DND-41 (cell line): Measurements from ENCODE around the gene TFEB.

ENCODE experiments used
- ATAC-seq: fragments of 200-7000 bp; cut with Tn5 transposase; 3 replicates; pipeline ENCODE4 v1.9.1; 2021; ENCODE audit warnings: low read depth; ENCODE audit not compliant: insufficient read depth
- DNase-seq: peaks from one replicate; pipeline ENCODE4 v3.0.0-alpha.2; 2020
- H2AFZ ChIP-seq: 2 replicates; pipeline ENCODE4 v1.6.0; 2012; ENCODE audit warnings: low read depth, low read length
- H3K27ac ChIP-seq: 2 replicates; pipeline ENCODE4 v1.5.1; 2012; ENCODE audit warnings: low read length, inconsistent platforms
- H3K27me3 ChIP-seq: fragments of 200-600 bp; sonication (generic); 2 replicates; pipeline ENCODE4 v1.6.0; 2012; ENCODE audit warnings: low read length, mild to moderate bottlenecking, inconsistent platforms; ENCODE audit not compliant: insufficient read depth, poor library complexity
- H3K36me3 ChIP-seq: 2 replicates; pipeline ENCODE4 v1.5.1; 2012; ENCODE audit warnings: low read length, inconsistent platforms; ENCODE audit not compliant: insufficient read depth
- H3K4me1 ChIP-seq: 2 replicates; pipeline ENCODE4 v1.5.1; 2012; ENCODE audit warnings: mild to moderate bottlenecking, low read length; ENCODE audit not compliant: insufficient read depth
- H3K4me2 ChIP-seq: 2 replicates; pipeline ENCODE4 v1.6.0; 2012; ENCODE audit warnings: mild to moderate bottlenecking, moderate library complexity, low read length, inconsistent platforms; ENCODE audit not compliant: insufficient read depth
- H3K4me3 ChIP-seq, 2 experiments: fragments of 200-600 bp in 1 of 2; shearing (Covaris generic) in 1 of 2; 2 replicates each; pipeline ENCODE4 v1.5.1; 2012 to 2016; ENCODE audit warnings: inconsistent platforms in 2 of 2, low read length in 2 of 2, mild to moderate bottlenecking in 2 of 2, low read depth in 1 of 2, moderate library complexity in 1 of 2
- H3K79me2 ChIP-seq: 2 replicates; pipeline ENCODE4 v1.6.0; 2012; ENCODE audit warnings: low read length, inconsistent platforms; ENCODE audit not compliant: insufficient read depth
- H3K9ac ChIP-seq: 2 replicates; pipeline ENCODE4 v1.6.0; 2012; ENCODE audit warnings: low read depth, mild to moderate bottlenecking, inconsistent platforms, low read length, moderate library complexity
- H3K9me3 ChIP-seq: 2 replicates; pipeline ENCODE4 v1.5.1; 2012; ENCODE audit warnings: low read length, moderate library complexity, mild to moderate bottlenecking, inconsistent platforms; ENCODE audit not compliant: insufficient read depth, severe bottlenecking
- H4K20me1 ChIP-seq: 2 replicates; pipeline ENCODE4 v1.6.0; 2012; ENCODE audit warnings: low read length; ENCODE audit not compliant: insufficient read depth
- EZH2 ChIP-seq: IDR thresholded peaks from 3 replicates; pipeline ENCODE4 v1.6.1; 2012; ENCODE audit warnings: borderline replicate concordance, low read depth, mild to moderate bottlenecking, moderate library complexity, low read length, inconsistent platforms; ENCODE audit not compliant: severe bottlenecking
- TF ChIP-seq, protein P1 (sequence below): IDR thresholded peaks from 2 replicates; pipeline ENCODE4 v1.5.1; 2012; ENCODE audit warnings: borderline replicate concordance, low read length, moderate library complexity, mild to moderate bottlenecking; ENCODE audit not compliant: poor library complexity, severe bottlenecking; ENCODE audit errors: extremely low read depth

TFEB gene

DNA sequence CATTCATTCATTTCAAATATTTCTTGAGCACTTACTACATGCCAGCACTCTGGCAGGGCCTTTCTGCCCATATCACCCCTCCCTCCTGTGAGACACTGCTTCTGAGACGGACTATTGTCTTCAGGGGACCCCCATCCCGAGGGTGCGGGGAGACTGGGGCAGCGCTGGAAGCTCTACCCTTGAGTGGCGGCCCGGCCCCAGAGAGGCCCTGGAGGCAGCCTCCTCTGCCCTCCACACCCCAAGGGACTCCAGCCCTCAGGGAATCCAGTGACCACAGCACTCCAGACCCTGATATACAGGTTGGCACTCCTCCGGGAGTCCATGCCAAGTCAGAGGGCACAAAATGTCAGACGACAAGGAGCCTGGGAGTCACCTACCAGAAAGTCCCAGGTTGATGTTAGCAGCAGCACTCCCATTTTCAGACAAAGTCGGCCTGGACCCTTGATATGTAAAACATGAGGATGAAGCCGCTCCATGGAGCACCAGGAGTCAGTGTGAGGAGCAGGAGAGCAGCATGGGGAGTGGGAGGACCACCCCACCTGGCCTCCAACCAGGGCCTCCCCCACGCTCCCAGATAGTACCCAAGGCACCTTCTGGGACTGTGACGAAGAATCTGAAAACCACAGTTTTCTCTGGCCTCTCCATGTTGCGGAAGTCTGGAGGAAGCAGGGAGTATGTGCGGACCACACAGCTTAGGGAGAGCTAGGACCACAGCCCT lies 20.7 kb downstream of the TFEB start:
- no peaks in the 10 kb centered on the region for H3K36me3 ChIP-seq
- no peak for ATAC-seq
- no peak overlapping the region for H3K4me3 ChIP-seq
- no peak overlapping the region for H3K27ac ChIP-seq
- H3K27me3 ChIP-seq, result no peaks in the 10 kb centered on the region
- no peaks in the 10 kb centered on the region for H3K4me1 ChIP-seq
- TF ChIP-seq, protein P1, sequence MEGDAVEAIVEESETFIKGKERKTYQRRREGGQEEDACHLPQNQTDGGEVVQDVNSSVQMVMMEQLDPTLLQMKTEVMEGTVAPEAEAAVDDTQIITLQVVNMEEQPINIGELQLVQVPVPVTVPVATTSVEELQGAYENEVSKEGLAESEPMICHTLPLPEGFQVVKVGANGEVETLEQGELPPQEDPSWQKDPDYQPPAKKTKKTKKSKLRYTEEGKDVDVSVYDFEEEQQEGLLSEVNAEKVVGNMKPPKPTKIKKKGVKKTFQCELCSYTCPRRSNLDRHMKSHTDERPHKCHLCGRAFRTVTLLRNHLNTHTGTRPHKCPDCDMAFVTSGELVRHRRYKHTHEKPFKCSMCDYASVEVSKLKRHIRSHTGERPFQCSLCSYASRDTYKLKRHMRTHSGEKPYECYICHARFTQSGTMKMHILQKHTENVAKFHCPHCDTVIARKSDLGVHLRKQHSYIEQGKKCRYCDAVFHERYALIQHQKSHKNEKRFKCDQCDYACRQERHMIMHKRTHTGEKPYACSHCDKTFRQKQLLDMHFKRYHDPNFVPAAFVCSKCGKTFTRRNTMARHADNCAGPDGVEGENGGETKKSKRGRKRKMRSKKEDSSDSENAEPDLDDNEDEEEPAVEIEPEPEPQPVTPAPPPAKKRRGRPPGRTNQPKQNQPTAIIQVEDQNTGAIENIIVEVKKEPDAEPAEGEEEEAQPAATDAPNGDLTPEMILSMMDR, result no peak
- no peak for TF ChIP-seq EZH2
- no peak overlapping the region for H3K9ac ChIP-seq
- no peak overlapping the region for H3K4me2 ChIP-seq
- H2AFZ ChIP-seq, result no peak overlapping the region
- DNase-seq, result no peak
- no peaks in the 10 kb centered on the region for H3K79me2 ChIP-seq
- no peaks in the 10 kb centered on the region for H3K9me3 ChIP-seq
- H4K20me1 ChIP-seq, result no peaks in the 10 kb centered on the region

DNA sequence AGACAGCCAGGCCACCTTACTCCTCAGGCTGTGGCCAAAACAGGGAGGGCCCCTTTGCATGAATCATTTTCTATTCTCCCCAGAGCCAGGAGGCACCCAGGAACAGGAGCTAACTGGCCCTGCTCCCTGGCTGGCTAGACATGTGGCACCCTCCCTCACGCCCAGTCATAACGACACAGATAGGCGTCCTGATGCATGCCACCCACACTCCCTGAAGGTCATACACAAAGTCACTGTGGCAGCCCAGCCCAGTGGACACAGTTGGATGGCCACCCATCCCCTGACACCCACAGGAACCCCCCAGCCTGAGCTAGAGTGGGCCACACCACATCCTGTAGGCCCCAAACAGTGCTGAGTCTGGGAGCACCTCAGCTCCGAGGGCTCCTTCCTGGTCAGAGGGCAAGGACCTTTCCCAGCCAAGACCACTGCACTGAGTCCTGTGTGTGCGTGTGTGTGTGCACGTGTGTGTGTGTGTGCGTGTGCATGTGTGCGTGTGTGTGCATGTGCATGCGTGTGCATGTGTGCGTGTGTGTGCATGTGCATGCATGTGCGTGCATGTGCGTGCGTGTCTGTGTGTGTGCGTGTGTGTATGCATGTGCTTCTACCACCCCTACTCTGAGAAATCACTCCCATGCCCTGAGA lies 21.6 kb downstream of the TFEB start:
- no peak for TF ChIP-seq EZH2
- TF ChIP-seq, protein P1, result no peak
- H3K36me3 ChIP-seq, result no peaks in the 10 kb centered on the region
- peaks cover 1% of the 10 kb centered on the region for H3K4me1 ChIP-seq
- no peaks in the 10 kb centered on the region for H3K79me2 ChIP-seq
- H3K9ac ChIP-seq, result no peak overlapping the region
- H3K27me3 ChIP-seq, result no peaks in the 10 kb centered on the region
- no peaks in the 10 kb centered on the region for H4K20me1 ChIP-seq
- no peak overlapping the region for H2AFZ ChIP-seq
- DNase-seq, result no peak
- no peak overlapping the region for H3K27ac ChIP-seq
- H3K9me3 ChIP-seq, result no peaks in the 10 kb centered on the region
- no peak overlapping the region for H3K4me3 ChIP-seq
- ATAC-seq, result peak; percentile 20; the same call in 1 of the 3 replicates
- no peak overlapping the region for H3K4me2 ChIP-seq

DNA sequence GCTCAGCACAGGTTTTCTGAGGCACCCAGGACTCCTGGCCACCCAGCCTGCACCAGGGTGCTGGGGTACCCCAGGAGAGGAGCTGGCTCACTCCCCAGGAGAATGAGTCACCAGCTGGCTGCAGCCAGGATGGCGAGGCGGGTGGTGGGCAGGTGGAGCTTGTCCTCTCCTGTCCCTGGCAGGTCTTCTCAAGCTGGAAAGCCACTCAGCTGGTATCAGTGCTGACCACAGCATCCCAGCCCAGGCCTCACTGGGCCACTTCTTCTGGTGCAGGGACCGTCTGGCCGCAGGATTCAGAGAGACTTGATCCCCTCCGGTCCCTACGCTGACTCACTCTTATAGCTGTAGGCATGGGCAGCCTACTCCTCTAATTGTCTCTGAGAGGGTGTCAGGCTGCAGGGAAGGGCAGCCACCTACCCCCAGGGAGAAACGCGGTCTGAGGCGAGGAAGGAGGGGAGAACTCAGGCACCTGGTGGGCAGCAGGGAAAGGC lies 22.2 kb downstream of the TFEB start:
- Histone ChIP-seq H3K9me3 (no peaks in the 10 kb centered on the region), H3K9ac (no peak overlapping the region), H3K4me2 (no peak overlapping the region), H4K20me1 (no peaks in the 10 kb centered on the region), H3K4me3 (no peak overlapping the region), H3K27me3 (no peaks in the 10 kb centered on the region), H3K36me3 (no peaks in the 10 kb centered on the region), H3K79me2 (no peaks in the 10 kb centered on the region), H3K4me1 (peaks cover 7% of the 10 kb centered on the region), H3K27ac (no peak overlapping the region), H2AFZ (no peak overlapping the region)
- TF ChIP-seq, protein P1, result no peak
- no peak for TF ChIP-seq EZH2
- ATAC-seq (0 out of 3 replicates have a peak, but pooled peaks have one; percentile 15), DNase-seq (no peak)
